NB4 (cell line): ENCODE measurements around the gene ZMYND8.
"Not testable (repeated sequence)": the region's sequence is repeated elsewhere in the genome, so short reads cannot be mapped to it uniquely, and the experiment has no call there.

Experiments
- DNase-seq: peaks from one replicate; pipeline ENCODE4 v3.0.0; 2010; ENCODE audit warnings: low read depth
- H3K4me3 ChIP-seq: one replicate; pipeline ENCODE4 v1.5.1; 2011; ENCODE audit warnings: mild to moderate bottlenecking, low read depth, low read length, moderate library complexity
- CTCF ChIP-seq: IDR thresholded peaks from one replicate; pipeline ENCODE4 v1.5.1; 2012; ENCODE audit warnings: low read depth, low read length
- MAX ChIP-seq: IDR thresholded peaks from 2 replicates; pipeline ENCODE4 v1.6.1; 2011; ENCODE audit warnings: low read depth, low read length
- MYC ChIP-seq: IDR thresholded peaks from 2 replicates; pipeline ENCODE4 v1.6.1; 2011; ENCODE audit warnings: low read depth, low read length
- POLR2A ChIP-seq: IDR thresholded peaks from 2 replicates; pipeline ENCODE4 v1.6.1; 2011; ENCODE audit warnings: mild to moderate bottlenecking; ENCODE audit not compliant: insufficient read length; ENCODE audit errors: extremely low read depth

ZMYND8 gene

GRCh38 chr20:47208534-47209174 is 147.8 kb downstream of the ZMYND8 start:
- no peak for DNase-seq
- no peak overlapping the region for H3K4me3 ChIP-seq
- TF ChIP-seq CTCF: no peak
- TF ChIP-seq POLR2A: no peak
- TF ChIP-seq MAX: no peak
- no peak for TF ChIP-seq MYC

GRCh38 chr20:47206962-47207641 is 149.4 kb downstream of the ZMYND8 start:
- no peak overlapping the region for H3K4me3 ChIP-seq
- no peak for DNase-seq
- no peak for TF ChIP-seq MAX
- no peak for TF ChIP-seq POLR2A
- no peak for TF ChIP-seq CTCF

GRCh38 chr20:47206552-47206951 is 149.9 kb downstream of the ZMYND8 start:
- not testable (repeated sequence) for H3K4me3 ChIP-seq, DNase-seq

GRCh38 chr20:47205577-47206123 is 150.8 kb downstream of the ZMYND8 start:
- no peak overlapping the region for H3K4me3 ChIP-seq
- TF ChIP-seq MAX: no peak
- TF ChIP-seq CTCF: peak; percentile 63
- peak; percentile 61 for DNase-seq

GRCh38 chr20:47204850-47205122 is 151.7 kb downstream of the ZMYND8 start:
- H3K4me3 ChIP-seq, DNase-seq: not testable (repeated sequence)

GRCh38 chr20:47204008-47204849 is 152.3 kb downstream of the ZMYND8 start:
- H3K4me3 ChIP-seq: no peak overlapping the region
- no peak for DNase-seq
- TF ChIP-seq CTCF (no peak), MAX (no peak)
